Activated CD8-positive, alpha-beta memory T cell treated with anti-CD3 and anti-CD28 coated beads, Interleukin-2, amount 10 ng/mL, durations not matched to agents 7 days and 5 days (primary cell): ENCODE measurements around the gene MRPL40. TPM values are rescaled to one million over a fixed set of nuclear protein-coding genes. Genes with fewer than 3 reads are reported as not detected.

Source experiments
- ATAC-seq: fragments of 150-1000 bp; cut with Tn5 transposase; one replicate; pipeline ENCODE4 v1.10.0; 2021; ENCODE audit warnings: moderate library complexity
- CTCF ChIA-PET: fragments of 350-600 bp; sonication (Branson Sonifier 250); formaldehyde crosslinking; loops from one replicate; lab custom pipeline; 2021; ENCODE audit warnings: antibody characterized with exemption; lab: Charles Lee
- DNase-seq: peaks from one replicate; pipeline ENCODE4 v3.0.0-alpha.2; 2020
- H3K27ac Mint-ChIP-seq: one replicate; pipeline ENCODE4 v1.8.0; 2021; ENCODE audit warnings: mild to moderate bottlenecking, mixed read lengths
- H3K27me3 Mint-ChIP-seq: one replicate; pipeline ENCODE4 v1.8.0; 2021; ENCODE audit warnings: mixed read lengths
- H3K36me3 Mint-ChIP-seq: one replicate; pipeline ENCODE4 v1.8.0; 2021; ENCODE audit warnings: mild to moderate bottlenecking, mixed read lengths
- H3K4me1 Mint-ChIP-seq: one replicate; pipeline ENCODE4 v1.8.0; 2021; ENCODE audit warnings: mixed read lengths
- H3K4me3 Mint-ChIP-seq: one replicate; pipeline ENCODE4 v1.8.0; 2021; ENCODE audit warnings: mild to moderate bottlenecking, moderate library complexity, mixed read lengths
- H3K9me3 Mint-ChIP-seq: one replicate; pipeline ENCODE4 v1.8.0; 2022; ENCODE audit warnings: low read depth, mixed read lengths
- total RNA-seq, 2 experiments: library from RNA; stranded (reverse); gene quantifications; one replicate each; pipeline ENCODE4 v1.2.3, GENCODE V29; 2021

Gene MRPL40
- total RNA-seq, 2 experiments from 2014 or later: 27.0 to 32.4 TPM

DNA sequence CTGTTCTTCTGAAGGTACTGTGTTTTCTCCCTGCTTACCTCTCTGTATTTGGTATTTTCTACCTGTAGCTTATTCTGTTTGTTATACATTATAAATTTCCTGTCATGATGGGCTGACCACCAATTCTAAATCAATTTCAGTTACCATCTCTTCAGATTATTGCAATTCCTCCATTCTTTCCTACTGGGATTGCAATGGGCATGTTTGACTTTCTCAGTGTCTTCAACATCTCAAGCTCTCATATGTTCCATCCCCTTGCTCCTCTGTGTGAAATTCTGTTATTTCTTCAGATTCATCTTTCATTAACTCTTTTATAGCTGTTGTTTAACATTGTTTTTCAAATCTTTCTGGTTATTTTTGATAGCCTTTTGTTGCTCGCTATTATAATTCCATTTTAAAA is 30.7 kb downstream of the MRPL40 start:
- ATAC-seq: no peak
- H3K9me3 Mint-ChIP-seq: no peaks in the 10 kb centered on the region
- no peaks in the 10 kb centered on the region for H3K27me3 Mint-ChIP-seq
- H3K4me1 Mint-ChIP-seq: peaks cover 13% of the 10 kb centered on the region
- CTCF ChIA-PET: interaction anchor here (4.1 kb wide), 1 partner anchor 15 kb away, joined by 13 read pairs; no protein-coding TSS in a partner anchor
- no peak overlapping the region for H3K4me3 Mint-ChIP-seq
- DNase-seq: no peak
- H3K36me3 Mint-ChIP-seq: peaks cover 38% of the 10 kb centered on the region
- H3K27ac Mint-ChIP-seq: no peak overlapping the region

DNA sequence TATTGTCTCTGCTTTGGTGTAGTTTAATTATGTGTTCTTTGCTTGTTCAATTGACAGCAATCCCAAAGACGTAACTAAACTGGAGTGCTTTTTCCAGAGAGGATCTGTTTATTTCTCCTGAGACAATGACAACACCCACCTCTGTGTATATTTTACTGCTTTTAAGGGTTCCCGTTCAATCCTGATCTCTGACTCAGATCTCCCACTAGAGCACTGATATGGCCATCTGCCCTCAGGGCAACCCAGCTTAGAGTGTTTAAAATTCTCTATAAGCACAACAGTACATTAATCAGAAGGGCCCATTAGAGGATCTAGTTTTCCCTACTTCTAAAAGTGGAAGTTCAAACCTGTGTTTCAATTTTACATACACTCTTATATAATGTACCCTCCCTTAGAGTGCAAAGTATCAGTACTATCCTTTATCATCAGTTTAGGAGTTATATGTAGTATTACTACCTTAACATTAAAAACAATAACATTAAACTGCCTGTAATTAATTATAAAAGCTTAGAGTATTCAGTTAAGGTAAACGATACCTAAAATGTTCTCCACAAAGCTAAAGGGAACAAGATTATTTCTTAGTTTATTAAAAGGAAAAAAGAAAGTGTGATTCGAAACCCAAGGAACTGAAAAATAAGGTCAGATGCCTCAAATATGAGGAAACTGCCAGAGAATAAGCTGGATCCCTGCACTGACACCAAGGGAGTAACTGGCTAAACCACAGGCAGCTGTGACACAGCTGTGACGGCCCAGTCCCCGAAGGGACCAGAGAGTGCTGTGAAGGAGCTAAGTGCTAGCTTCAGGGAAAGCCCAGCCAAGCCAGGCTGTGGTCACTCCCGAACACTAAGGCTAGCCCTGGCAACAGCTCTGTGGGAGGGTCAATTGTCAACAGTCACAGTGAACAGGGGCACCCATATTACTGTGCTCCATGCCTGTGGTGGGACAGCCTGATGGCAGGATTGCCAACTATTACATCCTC is 31.4 kb downstream of the MRPL40 start:
- H3K4me1 Mint-ChIP-seq: peaks cover 13% of the 10 kb centered on the region
- H3K27ac Mint-ChIP-seq: peak overlapping the region; percentile 64
- no peak for ATAC-seq
- CTCF ChIA-PET: interaction anchor here (0.9 to 4.1 kb wide), 2 partner anchors 14 to 342 kb away, joined by 3 to 13 read pairs; partner anchors contain the start of gene DGCR2
- H3K9me3 Mint-ChIP-seq: no peaks in the 10 kb centered on the region
- no peak for DNase-seq
- H3K27me3 Mint-ChIP-seq: no peaks in the 10 kb centered on the region
- no peak overlapping the region for H3K4me3 Mint-ChIP-seq
- H3K36me3 Mint-ChIP-seq: peaks cover 46% of the 10 kb centered on the region

DNA sequence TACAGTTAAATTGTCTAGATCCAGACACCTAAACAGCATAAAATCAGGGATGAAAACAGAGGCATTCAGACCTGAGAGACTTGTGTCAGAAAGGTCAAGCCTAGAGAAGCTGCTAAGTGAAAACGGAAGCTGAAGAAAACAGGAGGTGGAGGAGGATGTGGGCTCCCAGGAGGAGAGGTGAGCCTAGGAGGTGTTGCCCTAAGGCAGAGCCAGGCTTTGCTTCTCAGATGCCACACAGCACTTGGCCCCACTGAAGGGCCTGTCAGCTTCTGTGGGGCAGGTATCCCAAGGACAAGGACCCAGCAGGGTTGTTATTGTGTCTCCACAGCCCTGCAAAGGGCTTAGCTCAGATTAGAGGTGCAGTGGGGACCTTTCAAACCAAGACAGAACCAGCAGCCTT is 32.2 kb downstream of the MRPL40 start:
- Mint-ChIP-seq H3K27me3 (no peaks in the 10 kb centered on the region), H3K9me3 (no peaks in the 10 kb centered on the region), H3K27ac (peak overlapping the region; percentile 64), H3K4me1 (peaks cover 13% of the 10 kb centered on the region), H3K4me3 (no peak overlapping the region), H3K36me3 (peaks cover 45% of the 10 kb centered on the region)
- ATAC-seq (peak; percentile 57), DNase-seq (no peak)
- CTCF ChIA-PET: interaction anchor here (0.9 to 4.1 kb wide), 2 partner anchors 13 to 342 kb away, joined by 3 to 13 read pairs; partner anchors contain the start of gene DGCR2

DNA sequence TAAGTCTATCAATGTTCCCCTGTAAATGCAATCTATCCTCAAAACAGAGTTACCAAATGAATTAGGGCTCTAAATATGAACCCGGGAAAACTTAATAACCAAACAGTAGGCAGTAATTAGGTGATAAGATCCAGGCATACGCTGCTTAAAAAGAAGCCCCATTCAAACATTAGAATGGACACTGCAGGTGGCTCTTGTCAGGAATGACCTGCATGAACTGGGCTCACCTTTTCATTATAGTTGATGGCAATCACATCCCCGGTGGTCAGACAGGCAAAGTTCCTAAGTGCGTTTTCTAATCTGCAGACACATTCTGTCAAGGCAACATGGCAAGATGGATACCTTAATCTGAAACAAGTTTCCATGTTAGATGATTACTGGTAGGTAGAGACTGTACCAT is 32.6 kb downstream of the MRPL40 start:
- no peak overlapping the region for H3K4me3 Mint-ChIP-seq
- no peak for DNase-seq
- peak overlapping the region; percentile 64 for H3K27ac Mint-ChIP-seq
- peaks cover 47% of the 10 kb centered on the region for H3K36me3 Mint-ChIP-seq
- ATAC-seq: no peak
- CTCF ChIA-PET: interaction anchor here (4.1 kb wide), 1 partner anchor 13 kb away, joined by 13 read pairs; no protein-coding TSS in a partner anchor
- H3K9me3 Mint-ChIP-seq: no peaks in the 10 kb centered on the region
- H3K4me1 Mint-ChIP-seq: peaks cover 13% of the 10 kb centered on the region
- H3K27me3 Mint-ChIP-seq: no peaks in the 10 kb centered on the region

DNA sequence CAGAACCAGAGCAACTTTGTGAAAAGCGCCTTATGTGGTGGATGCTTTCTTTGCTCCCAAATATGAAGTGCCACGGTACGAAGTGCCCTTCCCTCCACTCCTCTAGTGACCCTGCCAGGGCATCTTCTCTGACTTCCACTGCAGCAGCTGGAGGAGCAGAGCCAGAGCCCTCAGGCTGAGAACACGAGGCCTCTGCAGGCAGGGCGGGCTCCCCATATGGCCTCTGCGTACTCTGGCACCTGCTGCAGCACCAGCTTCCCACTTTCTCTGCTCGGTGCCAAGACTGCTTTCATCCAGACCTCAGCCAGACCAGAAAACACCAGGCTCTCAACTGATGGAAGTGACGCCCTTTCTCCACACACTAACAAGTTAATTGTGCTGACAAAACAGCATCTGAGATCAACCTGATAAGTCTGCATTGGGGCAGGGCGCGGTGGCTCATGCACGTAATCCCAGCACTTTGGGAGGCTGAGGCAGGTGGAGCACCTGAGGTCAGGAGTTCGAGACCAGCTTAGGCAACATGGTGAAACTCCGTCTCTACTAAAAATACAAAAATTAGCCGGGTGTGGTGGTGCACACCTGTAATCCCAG is 33.9 kb downstream of the MRPL40 start:
- Mint-ChIP-seq H3K9me3 (no peaks in the 10 kb centered on the region), H3K4me1 (peaks cover 13% of the 10 kb centered on the region), H3K27me3 (no peaks in the 10 kb centered on the region), H3K27ac (no peak overlapping the region), H3K36me3 (peaks cover 52% of the 10 kb centered on the region), H3K4me3 (no peak overlapping the region)
- CTCF ChIA-PET: interaction anchor here (4.1 kb wide), 1 partner anchor 12 kb away, joined by 13 read pairs; no protein-coding TSS in a partner anchor
- DNase-seq: no peak
- ATAC-seq: no peak

DNA sequence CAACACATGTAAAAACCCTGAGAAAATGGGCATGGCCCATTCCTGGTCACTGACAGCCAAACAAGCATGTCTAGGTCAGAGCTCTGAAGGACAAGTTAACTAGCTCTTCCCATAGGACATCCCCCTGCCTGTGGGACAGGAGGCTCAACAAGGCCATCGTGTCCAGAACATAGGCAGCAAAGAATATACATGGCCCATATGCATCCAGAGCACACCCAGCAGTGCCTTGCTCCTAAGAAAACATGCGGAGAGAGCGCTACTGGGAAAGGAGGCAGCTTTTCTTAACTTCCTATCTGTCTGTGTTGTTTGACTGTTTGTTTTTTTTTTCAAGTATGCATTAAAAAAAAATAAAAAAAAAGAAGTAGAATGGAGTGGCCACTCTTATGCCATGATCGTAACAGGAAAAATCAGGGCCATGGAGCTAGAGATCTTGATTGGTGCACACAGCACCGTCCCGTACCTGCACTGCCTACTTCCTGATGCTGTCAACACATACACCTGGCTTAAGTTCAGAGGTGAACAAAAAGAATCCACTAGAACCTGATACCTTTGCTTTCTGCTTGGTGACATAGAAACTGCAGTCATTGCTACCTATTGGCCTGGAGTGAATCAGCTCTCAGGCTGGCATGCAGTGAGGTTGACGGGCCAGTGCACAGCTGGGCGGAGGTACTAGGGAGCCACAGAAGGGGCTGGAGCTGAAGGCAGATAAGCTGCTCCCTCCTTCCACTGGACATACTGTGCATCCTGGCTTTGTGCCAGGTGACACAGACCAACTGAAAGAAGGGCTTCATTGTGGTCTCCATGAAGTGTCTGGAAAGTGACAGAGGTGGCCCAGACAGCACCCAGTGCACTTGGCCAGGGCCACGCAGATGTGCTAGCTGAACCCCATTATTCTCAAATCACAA is 34.8 kb downstream of the MRPL40 start:
- H3K36me3 Mint-ChIP-seq: peaks cover 52% of the 10 kb centered on the region
- DNase-seq: no peak
- H3K4me3 Mint-ChIP-seq: no peak overlapping the region
- H3K27me3 Mint-ChIP-seq: no peaks in the 10 kb centered on the region
- ATAC-seq: no peak
- H3K4me1 Mint-ChIP-seq: peaks cover 13% of the 10 kb centered on the region
- no peak overlapping the region for H3K27ac Mint-ChIP-seq
- CTCF ChIA-PET: interaction anchor here (4.1 kb wide), 1 partner anchor 11 kb away, joined by 13 read pairs; no protein-coding TSS in a partner anchor
- H3K9me3 Mint-ChIP-seq: no peaks in the 10 kb centered on the region

DNA sequence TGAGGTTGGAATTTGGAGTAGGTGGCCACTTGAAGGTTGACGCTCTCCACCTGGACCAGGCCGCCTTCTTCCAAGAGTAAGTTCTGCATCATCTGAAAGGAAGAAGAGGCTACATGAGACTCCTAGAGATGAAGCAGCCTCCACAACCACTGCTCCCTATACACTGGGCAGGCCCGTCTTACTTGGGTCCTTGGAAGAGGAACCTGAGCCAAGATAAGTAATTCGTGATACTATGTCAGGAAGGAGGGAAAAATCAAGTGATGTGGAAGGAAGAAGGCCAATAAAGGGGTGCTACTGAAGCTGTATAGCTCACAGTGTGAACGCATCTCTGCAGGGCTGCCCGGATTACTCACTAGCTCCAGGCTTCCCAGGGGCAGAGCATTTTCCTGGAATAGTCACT is 35.6 kb downstream of the MRPL40 start:
- Mint-ChIP-seq H3K27ac (no peak overlapping the region), H3K27me3 (no peaks in the 10 kb centered on the region), H3K4me3 (no peak overlapping the region), H3K4me1 (peaks cover 13% of the 10 kb centered on the region), H3K36me3 (peaks cover 50% of the 10 kb centered on the region), H3K9me3 (no peaks in the 10 kb centered on the region)
- ATAC-seq: no peak
- CTCF ChIA-PET: interaction anchor here (1.3 kb wide), 1 partner anchor 10 kb away, joined by 3 read pairs; no protein-coding TSS in a partner anchor
- DNase-seq: no peak

DNA sequence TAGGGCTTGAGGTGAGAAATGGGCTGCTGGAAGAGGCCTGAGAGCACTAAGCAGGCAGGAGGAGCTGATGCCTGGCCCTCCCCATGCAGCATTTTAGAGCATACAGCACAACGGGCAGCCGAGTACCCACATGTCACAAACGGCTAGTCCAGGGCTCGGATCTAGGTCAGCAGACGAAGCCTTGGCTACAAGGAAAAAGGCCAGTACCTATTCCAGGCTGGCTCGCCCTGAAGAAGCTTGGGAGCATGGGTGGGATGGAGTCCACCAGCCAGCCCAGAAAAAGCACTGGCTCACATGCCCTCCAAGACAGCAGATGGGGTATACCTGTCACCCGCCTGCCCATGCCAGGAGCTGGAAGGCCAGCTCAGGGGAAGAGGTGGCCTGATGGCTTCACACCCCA is 37.1 kb downstream of the MRPL40 start:
- ATAC-seq (no peak), DNase-seq (no peak)
- peaks cover 11% of the 10 kb centered on the region for H3K4me1 Mint-ChIP-seq
- no peak overlapping the region for H3K27ac Mint-ChIP-seq
- H3K36me3 Mint-ChIP-seq: peaks cover 55% of the 10 kb centered on the region
- no peak overlapping the region for H3K4me3 Mint-ChIP-seq
- no peaks in the 10 kb centered on the region for H3K9me3 Mint-ChIP-seq
- CTCF ChIA-PET: interaction anchor here (1.3 kb wide), 1 partner anchor 9 kb away, joined by 3 read pairs; no protein-coding TSS in a partner anchor
- no peaks in the 10 kb centered on the region for H3K27me3 Mint-ChIP-seq

DNA sequence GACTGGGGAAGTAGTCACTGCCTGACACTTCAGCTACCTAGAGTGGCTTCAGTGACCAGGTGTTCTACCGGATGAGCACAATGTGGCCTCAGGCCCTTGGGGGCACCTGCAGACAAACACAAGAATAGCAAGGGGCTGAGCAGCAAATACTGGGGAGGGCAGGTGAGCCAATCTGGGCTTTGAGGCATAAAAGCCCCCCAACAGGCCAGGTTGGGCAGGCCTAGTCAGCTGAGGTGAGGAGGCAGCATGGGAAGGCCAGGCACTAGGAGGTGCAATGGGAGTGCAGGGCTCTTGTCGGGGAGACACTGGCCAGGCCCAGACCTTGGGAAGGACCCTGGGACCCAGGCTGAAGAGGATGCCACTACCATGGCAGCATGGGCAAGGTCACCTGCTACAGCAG is 37.7 kb downstream of the MRPL40 start:
- Mint-ChIP-seq H3K36me3 (peaks cover 51% of the 10 kb centered on the region), H3K4me3 (no peak overlapping the region), H3K27me3 (no peaks in the 10 kb centered on the region), H3K9me3 (no peaks in the 10 kb centered on the region), H3K27ac (no peak overlapping the region), H3K4me1 (peaks cover 5% of the 10 kb centered on the region)
- ATAC-seq (no peak), DNase-seq (no peak)
- CTCF ChIA-PET: no interaction called here

DNA sequence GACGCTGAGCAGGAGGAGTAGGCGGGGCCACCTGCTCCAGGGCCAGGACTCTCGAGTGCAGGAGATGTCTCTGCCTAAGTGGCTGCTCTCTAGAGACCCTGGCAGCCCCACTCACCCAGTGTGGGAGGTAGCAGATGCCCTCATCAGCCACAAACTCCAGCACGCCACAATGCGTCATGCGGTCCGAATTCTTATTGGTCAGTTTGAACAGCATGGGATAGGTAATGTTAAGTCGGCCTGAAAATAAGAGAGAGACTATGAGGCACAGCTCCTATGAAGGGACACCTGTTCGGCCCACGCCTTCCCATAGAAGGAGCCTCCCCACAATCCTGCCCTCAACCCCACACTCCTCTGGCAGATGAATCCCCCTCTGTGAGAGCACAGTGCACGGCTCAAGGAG is 39.2 kb downstream of the MRPL40 start:
- Mint-ChIP-seq H3K36me3 (peaks cover 42% of the 10 kb centered on the region), H3K27ac (no peak overlapping the region), H3K27me3 (no peaks in the 10 kb centered on the region), H3K4me1 (peaks cover 8% of the 10 kb centered on the region), H3K4me3 (no peak overlapping the region), H3K9me3 (no peaks in the 10 kb centered on the region)
- no peak for ATAC-seq
- DNase-seq: no peak
- CTCF ChIA-PET: no interaction called here

DNA sequence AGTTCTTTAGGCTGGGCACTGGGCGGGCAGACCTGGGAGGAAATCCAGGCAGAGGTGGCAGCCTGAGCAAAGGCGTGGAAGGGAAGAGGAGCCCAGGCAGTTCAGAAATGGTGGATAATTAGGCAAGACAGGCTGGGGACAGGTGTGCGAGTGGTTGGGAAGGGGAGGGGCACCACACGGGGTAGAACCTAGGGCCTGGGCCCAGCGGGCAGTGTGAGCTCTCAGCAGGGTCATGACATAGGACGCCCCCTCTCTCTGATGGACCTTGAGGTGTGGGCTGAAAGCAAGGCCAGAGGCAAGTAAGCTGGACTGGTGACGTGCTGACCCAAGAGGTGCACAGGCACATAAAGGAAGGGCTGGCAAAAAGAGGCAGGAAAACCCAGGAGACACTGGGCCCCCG is 39.9 kb downstream of the MRPL40 start:
- CTCF ChIA-PET: interaction anchor here (2.1 kb wide), 1 partner anchor 158 kb away, joined by 11 read pairs; no protein-coding TSS in a partner anchor
- peaks cover 42% of the 10 kb centered on the region for H3K36me3 Mint-ChIP-seq
- H3K4me3 Mint-ChIP-seq: no peak overlapping the region
- no peak for ATAC-seq
- H3K9me3 Mint-ChIP-seq: no peaks in the 10 kb centered on the region
- H3K4me1 Mint-ChIP-seq: peaks cover 12% of the 10 kb centered on the region
- H3K27me3 Mint-ChIP-seq: no peaks in the 10 kb centered on the region
- no peak overlapping the region for H3K27ac Mint-ChIP-seq
- DNase-seq: no peak

DNA sequence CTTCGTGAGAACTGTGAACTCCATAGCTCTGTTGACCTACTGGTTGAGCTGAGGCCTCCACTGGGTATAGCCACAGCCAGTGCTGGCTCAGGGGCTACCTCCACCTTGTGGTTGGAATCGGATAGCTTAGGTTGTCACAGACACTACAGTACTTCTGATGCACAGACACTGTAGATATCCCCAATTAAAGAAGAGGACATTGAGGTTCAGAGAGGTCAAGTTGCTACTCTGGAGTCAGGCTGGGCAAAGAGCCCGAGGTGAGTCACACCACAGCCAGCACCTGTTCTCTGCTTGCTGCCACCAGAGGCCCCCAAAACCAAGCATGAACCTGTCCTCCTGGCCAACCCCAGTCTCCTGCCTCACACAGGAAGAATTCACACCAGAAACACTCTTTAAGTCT is 41.2 kb downstream of the MRPL40 start:
- Mint-ChIP-seq H3K27ac (no peak overlapping the region), H3K9me3 (no peaks in the 10 kb centered on the region), H3K36me3 (peaks cover 29% of the 10 kb centered on the region), H3K27me3 (no peaks in the 10 kb centered on the region), H3K4me3 (no peak overlapping the region), H3K4me1 (peaks cover 19% of the 10 kb centered on the region)
- no peak for DNase-seq
- CTCF ChIA-PET: interaction anchor here (1.6 to 2.1 kb wide), 2 partner anchors 81 to 156 kb away, joined by 4 to 11 read pairs; no protein-coding TSS in a partner anchor
- ATAC-seq: no peak
